Stomach (tissue), 9 donors: Measurements from ENCODE around the gene AREG. TPM values are rescaled to one million over a fixed set of nuclear protein-coding genes. Genes with fewer than 3 reads are reported as not detected.
A peak's percentile ranks its signal among the peaks of the same experiment; 100 is the strongest.

ENCODE experiments used
- DNase-seq, 2 donors: peaks; one replicate each; pipeline versions ENCODE4 v3.0.0 to v3.0.0-alpha.2; 2013 to 2019
- H3K27ac ChIP-seq, 5 donors: fragments of 200-600 bp in 4 of 5; sonication (generic) in 4 of 5; one replicate each; pipeline ENCODE4 v1.5.1; 2013 to 2019; ENCODE audit warnings: mild to moderate bottlenecking in 1 of 5, moderate library complexity in 1 of 5
- H3K27me3 ChIP-seq, 3 donors: fragments of 200-600 bp; sonication (generic); one replicate each; pipeline ENCODE4 v1.5.1; 2017 to 2019; ENCODE audit warnings: mixed run types in 1 of 3
- H3K36me3 ChIP-seq, 4 donors: fragments of 200-600 bp; sonication (generic); 1 replicate in 3 of 4; 2 replicates in 1 of 4; pipeline ENCODE4 v1.5.1; 2016 to 2019
- H3K4me1 ChIP-seq, 4 donors: fragments of 200-600 bp; sonication (generic); one replicate each; pipeline ENCODE4 v1.5.1; 2016 to 2019
- H3K4me3 ChIP-seq, 4 donors: fragments of 200-600 bp; sonication (generic) in 3 of 4; one replicate each; pipeline ENCODE4 v1.5.1; 2016 to 2019; ENCODE audit warnings: mild to moderate bottlenecking in 1 of 4
- H3K9me3 ChIP-seq, 4 donors: fragments of 200-600 bp; sonication (generic); one replicate each; pipeline ENCODE4 v1.5.1; 2016 to 2019
- CTCF ChIP-seq, 7 experiments: fragments of 450-650 bp in 4 of 7; fragments of 200-600 bp in 3 of 7; sonication (generic) in 3 of 7; IDR thresholded peaks; one replicate each; pipeline ENCODE4 v1.5.1; 2016 to 2019; ENCODE audit warnings: antibody characterized with exemption in 7 of 7, control low read depth in 2 of 7, mild to moderate bottlenecking in 1 of 7
- EP300 ChIP-seq: sonication (generic); formaldehyde crosslinking; IDR thresholded peaks from one replicate; pipeline ENCODE4 v1.6.1; 2017; ENCODE audit warnings: antibody characterized with exemption
- POLR2A ChIP-seq, 4 donors: fragments of 450-650 bp; IDR thresholded peaks; one replicate each; pipeline ENCODE4 v1.6.1; 2016; ENCODE audit warnings: antibody characterized with exemption in 4 of 4, control low read depth in 2 of 4, mild to moderate bottlenecking in 1 of 4, moderate library complexity in 1 of 4
- POLR2AphosphoS5 ChIP-seq, 3 donors: sonication (generic); formaldehyde crosslinking; IDR thresholded peaks; one replicate each; pipeline ENCODE4 v1.6.1; 2016; ENCODE audit warnings: antibody characterized with exemption in 3 of 3
- WGBS, 5 donors: extraction: QIAGEN DNeasy Blood & Tissue Kit in 3 of 5; methylation state at CpG; one replicate each; pipeline versions ENCODE4 v1.1.5 to v1.1.7; 2013 to 2018; 5-methylcytosine and 5-hydroxymethylcytosine counted together
- intact Hi-C: fragments of 100-400 bp; cut with DNase I; formaldehyde crosslinking; loops from one replicate; pipeline ENCODE4 v1.15.1; 2023; ENCODE audit warnings: low total_unique reads
- polyA plus RNA-seq, 3 donors: library from polyadenylated mRNA; stranded (reverse); fragments of 200-250 nt; gene quantifications; one replicate each; pipeline ENCODE4 v1.2.3, GENCODE V29; 2013
- total RNA-seq, 5 donors: library from RNA; depleted of rRNA; stranded (reverse); fragments of >200 nt; gene quantifications; one replicate each; pipeline versions ENCODE4 v1.1.0 to v1.2.3, GENCODE V29; 2014 to 2016
- donor health status: healthy with polysubstance abuse.
- donor health status: Bipolar disorder and iron deficiency.
- donor health status: healthy.

Gene AREG
- total and polyA plus RNA-seq, 8 donors: 4.3 to 23.0 (median 14.0) TPM; not detected in 1

DNA sequence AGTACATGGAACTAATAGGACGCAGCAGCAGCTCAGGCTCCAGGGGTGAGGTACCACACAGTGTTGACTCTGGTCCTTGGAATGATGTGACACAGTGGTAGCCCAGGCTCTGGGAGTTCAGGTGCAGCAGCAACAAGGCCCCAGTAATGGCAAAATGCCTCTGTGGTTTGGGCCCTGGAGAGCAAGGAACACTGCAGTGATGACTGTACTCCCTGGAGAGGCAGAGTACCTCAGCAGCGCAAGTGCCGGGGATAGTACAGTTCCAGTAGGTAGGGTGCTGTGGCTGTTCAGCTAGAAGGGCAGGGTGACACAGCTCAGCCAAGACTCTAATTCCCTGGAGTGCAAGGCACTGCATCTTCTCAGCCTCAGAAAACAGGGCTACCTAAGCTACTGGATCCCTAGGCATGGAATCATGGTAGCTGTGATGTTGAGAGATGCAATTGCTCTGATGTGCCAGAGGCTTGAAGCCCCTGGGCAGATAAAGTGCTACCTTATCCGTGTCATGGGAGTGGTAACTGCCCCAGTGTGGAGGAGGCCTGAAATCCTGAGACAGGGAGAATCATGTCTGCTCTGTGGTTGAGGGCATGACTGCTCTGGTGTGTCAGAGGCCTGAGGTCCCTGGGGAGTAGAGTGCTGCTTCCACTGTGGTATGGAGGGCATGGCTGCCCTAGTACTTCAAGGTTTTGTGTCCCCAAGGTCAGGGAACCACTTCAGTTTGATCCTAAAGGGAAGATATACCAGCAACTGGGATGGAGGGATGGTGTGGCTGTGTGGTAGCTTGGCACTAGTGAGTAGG lies 55.2 kb downstream of the AREG start:
- Histone ChIP-seq H3K27me3 (no peaks in the 10 kb centered on the region), H3K36me3 (no peaks in the 10 kb centered on the region), H3K9me3 (no peaks in the 10 kb centered on the region), H3K4me1 (no peaks in the 10 kb centered on the region), H3K4me3 (no peak overlapping the region), H3K27ac (no peak overlapping the region)
- 87 to 93% (median 93%) methylated on average over 4 of the region's 4 CpGs for WGBS, 5 donors
- no peak for DNase-seq
- no peak for TF ChIP-seq EP300
- TF ChIP-seq POLR2AphosphoS5 (IDR thresholded peaks at IDR 0.05): no peak
- TF ChIP-seq POLR2A (IDR thresholded peaks at IDR 0.05): no peak
- TF ChIP-seq CTCF (IDR thresholded peaks at IDR 0.05): no peak
- intact Hi-C loops: no loop called here

DNA sequence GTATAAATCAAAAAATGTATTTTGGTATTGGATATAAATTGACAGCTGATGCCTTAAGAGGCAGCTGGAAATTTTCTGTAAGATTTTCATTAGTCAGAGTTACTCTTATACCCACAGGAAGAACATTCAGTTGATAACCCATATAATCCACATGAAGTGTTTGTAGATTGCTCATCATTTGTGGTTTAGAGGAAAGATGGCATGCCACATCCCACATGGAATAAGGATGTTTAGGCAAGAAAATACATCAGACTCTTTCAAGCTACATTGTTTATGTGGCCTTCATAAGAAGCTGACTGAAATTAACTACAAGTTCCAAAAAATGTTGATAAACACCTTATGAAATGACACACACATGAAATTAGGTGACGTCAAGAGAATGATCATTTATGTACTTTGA lies 56.6 kb downstream of the AREG start:
- H3K9me3 ChIP-seq: no peaks in the 10 kb centered on the region
- no peaks in the 10 kb centered on the region for H3K36me3 ChIP-seq
- intact Hi-C loops: no loop called here
- no peak for DNase-seq
- no peaks in the 10 kb centered on the region for H3K27me3 ChIP-seq
- H3K27ac ChIP-seq: no peak overlapping the region
- no peak for TF ChIP-seq EP300
- 74 to 83% (median 74%) methylated on average over 1 of the region's 1 CpG for WGBS, 5 donors
- H3K4me1 ChIP-seq: peaks cover 0 to 8% (median 7%) of the 10 kb centered on the region in 4 donors
- H3K4me3 ChIP-seq: no peak overlapping the region

- intact Hi-C loops: no loop called here
- H3K27me3 ChIP-seq: no peaks in the 10 kb centered on the region
- 86 to 98% (median 91%) methylated on average over 2 of the region's 2 CpGs for WGBS, 5 donors
- no peak for DNase-seq
- peaks cover 0 to 8% (median 7%) of the 10 kb centered on the region in 4 donors for H3K4me1 ChIP-seq
- H3K27ac ChIP-seq: no peak overlapping the region
- no peak for TF ChIP-seq POLR2AphosphoS5 (IDR thresholded peaks at IDR 0.05)
- TF ChIP-seq POLR2A (IDR thresholded peaks at IDR 0.05): no peak
- TF ChIP-seq EP300: no peak
- TF ChIP-seq CTCF (IDR thresholded peaks at IDR 0.05): no peak
- no peak overlapping the region for H3K4me3 ChIP-seq
- H3K9me3 ChIP-seq: no peaks in the 10 kb centered on the region
- no peaks in the 10 kb centered on the region for H3K36me3 ChIP-seq
Measured at GRCh38 chr4:74503580-74503979, 58.6 kb downstream of the AREG start.

DNA sequence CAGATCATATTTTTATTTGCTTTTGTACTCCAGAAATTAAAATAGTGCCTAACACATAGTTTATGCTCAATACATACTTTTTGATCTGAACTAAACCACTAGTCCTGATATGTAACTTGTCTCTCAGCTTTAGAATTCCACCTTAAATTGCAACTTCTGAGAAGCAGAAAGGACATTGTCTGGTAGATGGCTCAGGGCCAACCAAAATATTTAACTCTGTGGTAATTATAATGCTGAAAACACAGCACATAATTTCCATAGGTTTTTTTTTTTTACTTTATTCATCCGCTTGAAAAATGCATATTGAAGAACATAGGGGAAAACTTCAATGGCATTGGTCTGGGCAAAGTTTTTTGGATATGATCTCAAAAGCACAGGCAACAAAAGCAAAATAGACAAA lies 59.3 kb downstream of the AREG start:
- 8 to 35% (median 30%) methylated on average over 1 of the region's 1 CpG for WGBS, 5 donors
- Histone ChIP-seq H3K4me3 (no peak overlapping the region), H3K4me1 (peaks cover 0 to 8% (median 7%) of the 10 kb centered on the region in 4 donors), H3K27ac (no peak overlapping the region), H3K27me3 (no peaks in the 10 kb centered on the region), H3K9me3 (no peaks in the 10 kb centered on the region), H3K36me3 (no peaks in the 10 kb centered on the region)
- TF ChIP-seq POLR2AphosphoS5 (IDR thresholded peaks at IDR 0.05): no peak
- TF ChIP-seq POLR2A (IDR thresholded peaks at IDR 0.05): no peak
- TF ChIP-seq CTCF (IDR thresholded peaks at IDR 0.05): no peak
- TF ChIP-seq EP300: no peak
- intact Hi-C loops: no loop called here
- peak in 1 of 2 donors; percentile 28 for DNase-seq

Other genes with a start within 250 kb of the AREG start
- under 1 TPM in 2 of 5 donors, not detected in 3; 0.73 to 0.87 TPM for gene EPGN, start 136.7 kb upstream of the AREG start, total RNA-seq
- gene EPGN, start 136.7 kb upstream of the AREG start, polyA plus RNA-seq: 1 to 10 TPM in 1 of 3 donors, not detected in 2; 1.8 TPM
- gene EREG, start 80.0 kb upstream of the AREG start, total RNA-seq: 1 to 10 TPM in 1 of 5 donors, not detected in 4; 1.8 TPM
- gene EREG, start 80.0 kb upstream of the AREG start, polyA plus RNA-seq: under 1 TPM in 2 of 3 donors, not detected in 1; 0.62 to 0.73 TPM